ENCODE data around the gene ACAA1. TPM values are rescaled to one million over a fixed set of nuclear protein-coding genes. Genes with fewer than 3 reads are reported as not detected.

Gene ACAA1
- total RNA-seq, 2 experiments from 2014 or later, result 91.3 to 91.7 TPM

GRCh38 chr3:38110314-38111050 lies 26.4 kb downstream of the ACAA1 start:
- H3K27me3 Mint-ChIP-seq, result no peaks in the 10 kb centered on the region
- H3K36me3 Mint-ChIP-seq, result peaks cover under 1% of the 10 kb centered on the region
- DNase-seq (no peak), ATAC-seq (no peak)
- H3K4me1 Mint-ChIP-seq, result no peaks in the 10 kb centered on the region
- no peak overlapping the region for H3K27ac Mint-ChIP-seq
- peaks cover 3% of the 10 kb centered on the region for H3K9me3 Mint-ChIP-seq (ENCODE audit: low read depth)
- CTCF ChIA-PET, result no interaction called here
- H3K4me3 Mint-ChIP-seq, result no peak overlapping the region

- H3K4me1 Mint-ChIP-seq, result no peaks in the 10 kb centered on the region
- no peak overlapping the region for H3K27ac Mint-ChIP-seq
- peaks cover 2% of the 10 kb centered on the region for H3K27me3 Mint-ChIP-seq
- DNase-seq (no peak), ATAC-seq (no peak)
- CTCF ChIA-PET, result no interaction called here
- peaks cover 7% of the 10 kb centered on the region for H3K9me3 Mint-ChIP-seq (ENCODE audit: low read depth)
- no peak overlapping the region for H3K4me3 Mint-ChIP-seq
- H3K36me3 Mint-ChIP-seq, result peaks cover 4% of the 10 kb centered on the region
These were observed 27.2 kb downstream of the ACAA1 start for GRCh38 chr3:38109580-38110313.

GRCh38 chr3:38108649-38109579 lies 28.0 kb downstream of the ACAA1 start:
- no peaks in the 10 kb centered on the region for H3K4me1 Mint-ChIP-seq
- CTCF ChIA-PET, result interaction anchor here (1.2 kb wide), 1 partner anchor 35 kb away, joined by 3 read pairs; no protein-coding TSS in a partner anchor
- H3K9me3 Mint-ChIP-seq (ENCODE audit: low read depth), result peaks cover 7% of the 10 kb centered on the region
- peaks cover 2% of the 10 kb centered on the region for H3K27me3 Mint-ChIP-seq
- peak; percentile 29 for DNase-seq
- ATAC-seq, result no peak
- no peak overlapping the region for H3K4me3 Mint-ChIP-seq
- no peak overlapping the region for H3K27ac Mint-ChIP-seq
- peaks cover 4% of the 10 kb centered on the region for H3K36me3 Mint-ChIP-seq

GRCh38 chr3:38107911-38108648 lies 28.8 kb downstream of the ACAA1 start:
- no peak for ATAC-seq
- Mint-ChIP-seq H3K9me3 (ENCODE audit: low read depth) (peaks cover 7% of the 10 kb centered on the region), H3K27ac (no peak overlapping the region), H3K4me1 (no peaks in the 10 kb centered on the region), H3K27me3 (peaks cover 2% of the 10 kb centered on the region), H3K4me3 (no peak overlapping the region), H3K36me3 (peaks cover 4% of the 10 kb centered on the region)
- DNase-seq, result peak; percentile 37
- CTCF ChIA-PET, result interaction anchor here (1.2 to 1.6 kb wide), 3 partner anchors 8 to 34 kb away, joined by 3 read pairs; no protein-coding TSS in a partner anchor

- ATAC-seq, result no peak
These were observed 31.4 kb downstream of the ACAA1 start for GRCh38 chr3:38105525-38105924.

GRCh38 chr3:38102444-38102814 lies 34.5 kb downstream of the ACAA1 start:
- peaks cover 4% of the 10 kb centered on the region for H3K36me3 Mint-ChIP-seq

More at GRCh38 chr3:38105525-38105924, 31.4 kb downstream of the ACAA1 start:
- Mint-ChIP-seq H3K27ac (no peak overlapping the region), H3K4me1 (no peaks in the 10 kb centered on the region), H3K36me3 (peaks cover 4% of the 10 kb centered on the region), H3K9me3 (ENCODE audit: low read depth) (peaks cover 7% of the 10 kb centered on the region), H3K27me3 (peaks cover 2% of the 10 kb centered on the region), H3K4me3 (no peak overlapping the region)
- DNase-seq, result no peak
- CTCF ChIA-PET, result interaction anchor here (1.5 kb wide), 1 partner anchor 241 kb away, joined by 3 read pairs; the partner anchor contains the start of gene XYLB

GRCh38 chr3:38101811-38102443 lies 35.0 kb downstream of the ACAA1 start:
- CTCF ChIA-PET, result no interaction called here
- no peak overlapping the region for H3K4me3 Mint-ChIP-seq
- peaks cover 4% of the 10 kb centered on the region for H3K36me3 Mint-ChIP-seq
- DNase-seq, result peak; percentile 25
- ATAC-seq, result no peak
- H3K27ac Mint-ChIP-seq, result no peak overlapping the region
- H3K9me3 Mint-ChIP-seq (ENCODE audit: low read depth), result peaks cover 7% of the 10 kb centered on the region
- H3K4me1 Mint-ChIP-seq, result no peaks in the 10 kb centered on the region
- peaks cover 6% of the 10 kb centered on the region for H3K27me3 Mint-ChIP-seq

More at GRCh38 chr3:38102444-38102814, 34.5 kb downstream of the ACAA1 start:
- peaks cover 6% of the 10 kb centered on the region for H3K27me3 Mint-ChIP-seq
- peaks cover 7% of the 10 kb centered on the region for H3K9me3 Mint-ChIP-seq (ENCODE audit: low read depth)
- ATAC-seq (no peak), DNase-seq (no peak)
- no peak overlapping the region for H3K27ac Mint-ChIP-seq
- CTCF ChIA-PET, result no interaction called here
- H3K4me1 Mint-ChIP-seq, result no peaks in the 10 kb centered on the region
- H3K4me3 Mint-ChIP-seq, result no peak overlapping the region

- peaks cover 5% of the 10 kb centered on the region for H3K9me3 Mint-ChIP-seq (ENCODE audit: low read depth)
- no peak overlapping the region for H3K27ac Mint-ChIP-seq
- peaks cover 6% of the 10 kb centered on the region for H3K27me3 Mint-ChIP-seq
- ATAC-seq (no peak), DNase-seq (no peak)
- no peak overlapping the region for H3K4me3 Mint-ChIP-seq
- H3K36me3 Mint-ChIP-seq, result peaks cover 4% of the 10 kb centered on the region
- H3K4me1 Mint-ChIP-seq, result no peaks in the 10 kb centered on the region
- CTCF ChIA-PET, result no interaction called here
These were observed 36.4 kb downstream of the ACAA1 start for GRCh38 chr3:38100498-38100897.

GRCh38 chr3:38099518-38099917 lies 37.4 kb downstream of the ACAA1 start:
- no peaks in the 10 kb centered on the region for H3K9me3 Mint-ChIP-seq (ENCODE audit: low read depth)
- H3K27ac Mint-ChIP-seq, result no peak overlapping the region
- no peaks in the 10 kb centered on the region for H3K36me3 Mint-ChIP-seq
- ATAC-seq, result no peak
- no peaks in the 10 kb centered on the region for H3K4me1 Mint-ChIP-seq
- CTCF ChIA-PET, result no interaction called here
- DNase-seq, result peak; percentile 27
- no peak overlapping the region for H3K4me3 Mint-ChIP-seq
- H3K27me3 Mint-ChIP-seq, result peaks cover 4% of the 10 kb centered on the region

GRCh38 chr3:38098376-38098723 lies 38.6 kb downstream of the ACAA1 start:
- ATAC-seq (no peak), DNase-seq (no peak)
- no peak overlapping the region for H3K4me3 Mint-ChIP-seq
- no peak overlapping the region for H3K27ac Mint-ChIP-seq
- CTCF ChIA-PET, result interaction anchor here (0.6 kb wide), 1 partner anchor 289 kb away, joined by 3 read pairs; no protein-coding TSS in a partner anchor
- no peaks in the 10 kb centered on the region for H3K9me3 Mint-ChIP-seq (ENCODE audit: low read depth)
- H3K27me3 Mint-ChIP-seq, result peaks cover 4% of the 10 kb centered on the region
- no peaks in the 10 kb centered on the region for H3K4me1 Mint-ChIP-seq
- H3K36me3 Mint-ChIP-seq, result no peaks in the 10 kb centered on the region

- Mint-ChIP-seq H3K27ac (no peak overlapping the region), H3K36me3 (no peaks in the 10 kb centered on the region), H3K4me3 (no peak overlapping the region), H3K27me3 (peaks cover 4% of the 10 kb centered on the region), H3K9me3 (ENCODE audit: low read depth) (no peaks in the 10 kb centered on the region), H3K4me1 (no peaks in the 10 kb centered on the region)
- CTCF ChIA-PET, result interaction anchor here (0.6 kb wide), 1 partner anchor 289 kb away, joined by 3 read pairs; no protein-coding TSS in a partner anchor
- ATAC-seq, result no peak
- DNase-seq, result no peak
These were observed 39.2 kb downstream of the ACAA1 start for GRCh38 chr3:38097446-38098375.
